AG04450 (cell line): ENCODE data around the gene ATP8A2. TPM values are rescaled to one million over a fixed set of nuclear protein-coding genes. Genes with fewer than 3 reads are reported as not detected.

ENCODE experiments used
- CTCF ChIA-PET: fragments of 300-600, 350-600 bp; formaldehyde crosslinking; extraction: SDS; loops from one replicate; lab custom pipeline; 2022; ENCODE audit warnings: antibody characterized with exemption, inconsistent platforms; lab: Charles Lee
- POLR2A ChIA-PET: fragments of 350-600 bp; formaldehyde crosslinking; extraction: SDS; loops from one replicate; lab custom pipeline; 2021; ENCODE audit warnings: antibody characterized with exemption, inconsistent platforms; lab: Yijun Ruan, JAX
- DNase-seq: peaks from one replicate; pipeline ENCODE4 v3.0.0-alpha.2; 2011; ENCODE audit warnings: low read depth, low spot score
- H3K27ac ChIP-seq: one replicate; pipeline ENCODE4 v1.5.1; 2012; ENCODE audit warnings: low read depth, low read length, control low read depth
- H3K27me3 ChIP-seq: one replicate; pipeline ENCODE4 v1.6.0; 2012; ENCODE audit warnings: low read length; ENCODE audit not compliant: control insufficient read depth, insufficient read depth
- H3K4me3 ChIP-seq: 2 replicates; pipeline ENCODE4 v1.5.1; 2011; ENCODE audit warnings: mild to moderate bottlenecking, low read depth, low read length, control low read depth
- H3K9me3 ChIP-seq: 2 replicates; pipeline ENCODE4 v1.5.1; 2012; ENCODE audit warnings: low read length; ENCODE audit not compliant: control insufficient read depth, insufficient read depth
- polyA plus RNA-seq: library from polyadenylated mRNA; depleted of rRNA; stranded (reverse); fragments of >200 nt; gene quantifications from 2 replicates; pipeline ENCODE4 v1.2.3, GENCODE V29; 2011
- TF ChIP-seq, protein P1 (sequence below): IDR thresholded peaks from 2 replicates; pipeline ENCODE4 v1.5.1; 2011; ENCODE audit warnings: low read depth, low read length, control low read depth, inconsistent platforms

The ATP8A2 gene
- polyA plus RNA-seq, 1 experiment: 0.19 TPM

- ChIA-PET POLR2A (no interaction called here), CTCF (no interaction called here)
- Histone ChIP-seq H3K27me3 (no peaks in the 10 kb centered on the region), H3K27ac (no peak overlapping the region), H3K4me3 (no peak overlapping the region), H3K9me3 (no peaks in the 10 kb centered on the region)
- no peak for DNase-seq
- TF ChIP-seq, protein P1, sequence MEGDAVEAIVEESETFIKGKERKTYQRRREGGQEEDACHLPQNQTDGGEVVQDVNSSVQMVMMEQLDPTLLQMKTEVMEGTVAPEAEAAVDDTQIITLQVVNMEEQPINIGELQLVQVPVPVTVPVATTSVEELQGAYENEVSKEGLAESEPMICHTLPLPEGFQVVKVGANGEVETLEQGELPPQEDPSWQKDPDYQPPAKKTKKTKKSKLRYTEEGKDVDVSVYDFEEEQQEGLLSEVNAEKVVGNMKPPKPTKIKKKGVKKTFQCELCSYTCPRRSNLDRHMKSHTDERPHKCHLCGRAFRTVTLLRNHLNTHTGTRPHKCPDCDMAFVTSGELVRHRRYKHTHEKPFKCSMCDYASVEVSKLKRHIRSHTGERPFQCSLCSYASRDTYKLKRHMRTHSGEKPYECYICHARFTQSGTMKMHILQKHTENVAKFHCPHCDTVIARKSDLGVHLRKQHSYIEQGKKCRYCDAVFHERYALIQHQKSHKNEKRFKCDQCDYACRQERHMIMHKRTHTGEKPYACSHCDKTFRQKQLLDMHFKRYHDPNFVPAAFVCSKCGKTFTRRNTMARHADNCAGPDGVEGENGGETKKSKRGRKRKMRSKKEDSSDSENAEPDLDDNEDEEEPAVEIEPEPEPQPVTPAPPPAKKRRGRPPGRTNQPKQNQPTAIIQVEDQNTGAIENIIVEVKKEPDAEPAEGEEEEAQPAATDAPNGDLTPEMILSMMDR: no peak
Observed at GRCh38 chr13:25890671-25891212, 519.0 kb downstream of the ATP8A2 start.

- TF ChIP-seq, protein P1: no peak
- Histone ChIP-seq H3K9me3 (peaks cover 5% of the 10 kb centered on the region), H3K27ac (no peak overlapping the region), H3K27me3 (no peaks in the 10 kb centered on the region), H3K4me3 (no peak overlapping the region)
- POLR2A ChIA-PET: no interaction called here
- CTCF ChIA-PET: no interaction called here
- DNase-seq: no peak
Observed at GRCh38 chr13:25898991-25899390, 527.2 kb downstream of the ATP8A2 start.

- no peak for DNase-seq
- H3K27me3 ChIP-seq: no peaks in the 10 kb centered on the region
- POLR2A ChIA-PET: no interaction called here
- H3K27ac ChIP-seq: no peak overlapping the region
- no peak overlapping the region for H3K4me3 ChIP-seq
- peaks cover 5% of the 10 kb centered on the region for H3K9me3 ChIP-seq
- CTCF ChIA-PET: no interaction called here
- TF ChIP-seq, protein P1: no peak
Observed at GRCh38 chr13:25899464-25899863, 527.7 kb downstream of the ATP8A2 start.

DNA sequence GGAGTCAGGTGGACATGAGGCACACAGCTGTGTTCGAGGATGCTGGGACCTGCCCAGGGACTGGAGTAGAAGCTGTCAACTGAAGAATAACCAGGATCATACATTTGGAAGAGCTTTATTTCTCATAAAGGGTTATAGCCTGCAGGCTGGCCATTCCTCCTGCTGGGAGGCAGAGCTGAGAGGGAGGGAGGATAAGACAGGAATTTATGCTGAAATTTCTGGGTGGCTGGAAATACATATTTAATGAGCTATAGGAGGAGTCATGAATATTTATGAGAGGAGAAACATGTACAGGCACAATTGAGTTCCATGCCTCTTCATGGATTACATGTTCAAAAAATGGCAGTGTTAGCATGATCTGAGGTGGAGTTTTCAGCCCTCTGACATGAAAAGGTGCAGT lies 528.2 kb downstream of the ATP8A2 start:
- Histone ChIP-seq H3K9me3 (peaks cover 5% of the 10 kb centered on the region), H3K27ac (no peak overlapping the region), H3K27me3 (no peaks in the 10 kb centered on the region), H3K4me3 (no peak overlapping the region)
- TF ChIP-seq, protein P1: no peak
- DNase-seq: no peak
- CTCF ChIA-PET: no interaction called here
- POLR2A ChIA-PET: no interaction called here

DNA sequence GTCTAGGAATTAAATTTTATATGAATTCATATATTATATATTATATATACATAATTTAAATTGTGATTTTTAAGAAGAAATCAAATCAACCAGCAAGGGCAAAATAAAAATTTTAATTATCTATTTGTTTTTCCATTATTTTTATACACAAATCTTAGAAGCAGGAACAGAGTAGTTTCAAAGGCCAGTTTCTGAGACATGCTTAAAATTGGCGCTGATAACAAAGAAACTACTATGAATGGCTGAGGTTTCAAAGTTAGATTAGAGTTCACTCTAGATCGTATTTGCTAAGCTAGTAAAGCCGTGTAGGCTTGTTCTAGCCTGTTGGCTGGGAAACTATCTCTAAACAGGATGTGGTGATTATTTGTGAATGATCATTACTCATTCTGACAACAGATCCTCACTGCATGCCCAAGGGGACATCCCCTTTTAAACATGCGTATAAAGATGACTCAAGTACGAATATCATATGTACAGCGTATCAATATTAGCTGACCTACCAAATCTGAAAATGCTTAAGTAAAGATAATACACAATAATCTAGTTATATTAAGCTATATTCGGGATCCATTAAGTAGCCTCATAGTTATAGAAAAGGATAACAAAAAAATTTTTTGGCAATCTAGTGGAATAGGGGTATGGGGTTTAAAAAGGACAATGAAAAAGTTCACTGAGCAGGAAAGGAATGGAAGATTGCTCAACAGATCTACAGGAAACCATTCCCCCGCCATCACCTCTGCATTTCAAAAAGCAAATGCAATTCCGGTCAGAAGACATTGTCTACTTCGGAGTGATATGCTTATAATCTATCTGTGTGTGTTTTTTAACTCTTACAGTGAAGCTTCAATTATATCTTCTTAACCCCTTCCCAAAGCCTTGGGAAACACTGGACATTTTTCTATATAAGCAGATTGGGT lies 529.9 kb downstream of the ATP8A2 start:
- ChIA-PET POLR2A (no interaction called here), CTCF (no interaction called here)
- H3K4me3 ChIP-seq: no peak overlapping the region
- H3K27ac ChIP-seq: no peak overlapping the region
- no peak for DNase-seq
- H3K9me3 ChIP-seq: peaks cover 5% of the 10 kb centered on the region
- TF ChIP-seq, protein P1: no peak
- H3K27me3 ChIP-seq: no peaks in the 10 kb centered on the region
